NCI-H524 treated with DMSO at 0.1 percent for 48 hours (cell line): ENCODE measurements around the gene DCAF11.

Experiments used
- DNase-seq: peaks from one replicate; lab custom pipeline; 2025; lab: John Stamatoyannopoulos, UW

Gene DCAF11

DNA sequence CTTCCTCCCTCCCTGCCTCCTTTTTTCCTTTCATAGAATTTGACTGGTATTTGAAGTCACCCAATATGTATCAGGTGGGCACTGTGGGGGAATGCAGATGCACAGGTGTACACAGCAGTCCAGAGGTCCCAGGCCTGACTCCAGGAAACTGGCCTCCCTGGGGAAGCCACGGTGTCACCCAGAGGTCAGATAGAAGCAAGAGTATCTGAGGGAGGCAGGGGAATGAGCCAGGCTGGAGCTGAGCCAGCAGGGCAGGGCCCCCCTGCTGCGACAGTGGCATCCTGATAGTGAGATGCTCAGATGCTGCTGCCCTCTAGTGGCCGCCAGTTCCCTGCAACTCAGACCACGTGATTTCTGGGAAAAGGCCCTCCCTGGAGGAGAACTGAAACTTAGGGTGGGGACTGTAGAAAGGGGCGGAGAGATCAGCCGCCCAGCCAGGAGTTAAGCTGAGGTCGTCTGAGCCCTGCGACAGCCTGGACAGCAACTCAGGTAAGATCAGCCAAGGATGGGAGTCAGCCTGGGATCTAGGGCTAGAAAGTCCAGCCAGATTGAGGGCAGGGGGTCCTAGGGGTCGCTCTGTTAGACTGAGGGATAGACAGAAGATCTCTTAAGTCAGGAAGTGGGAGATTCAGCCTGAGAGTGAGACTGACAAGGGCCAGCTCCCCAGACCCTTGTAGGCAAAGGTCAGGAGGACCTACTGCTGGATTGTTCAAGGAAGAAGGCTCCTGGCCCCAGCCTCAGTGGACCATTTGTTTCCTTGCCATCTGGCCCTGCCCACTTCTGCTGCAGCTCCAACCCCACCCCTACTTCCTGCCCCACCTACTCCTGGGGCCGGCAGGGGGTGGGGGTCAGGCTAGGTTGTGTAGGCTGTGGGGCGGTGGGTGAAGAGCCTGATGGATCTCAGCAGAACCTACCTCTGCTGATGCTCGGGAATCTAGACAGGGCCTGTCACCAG lies 46.5 kb downstream of the DCAF11 start, which contains the start of gene IRF9:
Gene IRF9 (plus strand): TSS at position 416 of the 955 bp plus-strand sequence. CDS start 880 bp downstream, outside the sequence.
- peak; percentile 90 for DNase-seq

DNA sequence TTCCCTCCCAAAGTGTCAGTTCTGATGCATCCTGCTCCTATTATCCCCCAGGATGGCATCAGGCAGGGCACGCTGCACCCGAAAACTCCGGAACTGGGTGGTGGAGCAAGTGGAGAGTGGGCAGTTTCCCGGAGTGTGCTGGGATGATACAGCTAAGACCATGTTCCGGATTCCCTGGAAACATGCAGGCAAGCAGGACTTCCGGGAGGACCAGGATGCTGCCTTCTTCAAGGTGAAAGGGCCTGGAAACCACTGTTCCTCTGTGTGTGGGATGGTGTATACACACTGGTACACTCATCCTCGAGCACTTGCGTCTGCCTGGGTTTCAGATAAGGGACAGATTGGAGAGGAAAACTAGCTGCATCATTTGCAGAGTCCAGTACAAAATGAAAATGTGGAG lies 47.5 kb downstream of the DCAF11 start:
- DNase-seq, result no peak

DNA sequence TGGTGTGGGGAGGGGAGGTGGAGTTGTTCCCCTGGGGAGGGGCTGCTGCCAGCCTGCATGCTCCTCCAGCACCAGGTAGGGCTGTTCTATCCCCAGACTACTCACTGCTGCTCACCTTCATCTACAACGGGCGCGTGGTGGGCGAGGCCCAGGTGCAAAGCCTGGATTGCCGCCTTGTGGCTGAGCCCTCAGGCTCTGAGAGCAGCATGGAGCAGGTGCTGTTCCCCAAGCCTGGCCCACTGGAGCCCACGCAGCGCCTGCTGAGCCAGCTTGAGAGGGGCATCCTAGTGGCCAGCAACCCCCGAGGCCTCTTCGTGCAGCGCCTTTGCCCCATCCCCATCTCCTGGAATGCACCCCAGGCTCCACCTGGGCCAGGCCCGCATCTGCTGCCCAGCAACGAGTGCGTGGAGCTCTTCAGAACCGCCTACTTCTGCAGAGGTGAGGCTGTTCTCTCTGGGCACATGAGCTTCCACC lies 50.0 kb downstream of the DCAF11 start:
- DNase-seq, result no peak

DNA sequence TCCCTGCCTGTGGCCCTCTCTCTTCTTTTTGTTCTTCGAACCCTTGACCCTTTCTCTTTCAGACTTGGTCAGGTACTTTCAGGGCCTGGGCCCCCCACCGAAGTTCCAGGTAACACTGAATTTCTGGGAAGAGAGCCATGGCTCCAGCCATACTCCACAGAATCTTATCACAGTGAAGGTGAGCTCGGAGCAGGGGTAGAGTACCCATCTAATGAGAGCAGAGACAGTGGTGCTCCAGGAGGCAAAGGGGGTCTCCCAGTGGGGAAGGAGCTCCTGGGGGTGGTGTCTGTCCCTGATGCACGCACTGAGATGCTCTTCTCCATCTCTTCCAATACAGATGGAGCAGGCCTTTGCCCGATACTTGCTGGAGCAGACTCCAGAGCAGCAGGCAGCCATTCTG lies 51.2 kb downstream of the DCAF11 start:
- no peak for DNase-seq

DNA sequence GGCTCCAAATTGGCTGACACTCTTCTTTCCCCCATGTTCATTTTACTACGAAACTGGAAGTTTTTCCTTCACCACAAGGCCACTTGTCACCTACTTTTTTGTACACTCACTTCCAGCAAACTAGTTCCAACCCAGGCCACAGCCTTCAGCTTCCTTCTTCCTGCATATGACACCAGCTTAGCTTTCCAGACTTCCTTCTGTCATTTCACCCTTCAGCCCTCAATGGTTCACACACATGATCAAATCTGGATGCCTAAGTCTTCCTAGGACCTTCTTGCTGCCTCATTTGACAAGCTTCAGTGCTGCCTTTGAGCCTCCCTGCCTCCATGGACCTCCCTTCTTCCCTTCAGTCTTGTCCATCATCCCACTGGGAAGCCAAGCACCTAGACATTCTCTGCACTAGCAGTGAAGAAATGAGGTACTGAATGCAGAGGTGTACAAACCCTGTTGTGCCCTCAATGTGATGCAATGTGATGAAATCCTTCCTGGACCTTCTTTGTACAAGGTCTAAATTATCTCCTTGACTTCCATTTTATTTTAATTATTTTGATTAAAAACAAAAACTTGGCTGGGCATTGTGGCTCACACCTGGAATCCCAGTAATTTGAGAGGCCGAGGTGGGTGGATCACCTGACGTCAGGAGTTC lies 53.0 kb downstream of the DCAF11 start:
- DNase-seq, result no peak

DNA sequence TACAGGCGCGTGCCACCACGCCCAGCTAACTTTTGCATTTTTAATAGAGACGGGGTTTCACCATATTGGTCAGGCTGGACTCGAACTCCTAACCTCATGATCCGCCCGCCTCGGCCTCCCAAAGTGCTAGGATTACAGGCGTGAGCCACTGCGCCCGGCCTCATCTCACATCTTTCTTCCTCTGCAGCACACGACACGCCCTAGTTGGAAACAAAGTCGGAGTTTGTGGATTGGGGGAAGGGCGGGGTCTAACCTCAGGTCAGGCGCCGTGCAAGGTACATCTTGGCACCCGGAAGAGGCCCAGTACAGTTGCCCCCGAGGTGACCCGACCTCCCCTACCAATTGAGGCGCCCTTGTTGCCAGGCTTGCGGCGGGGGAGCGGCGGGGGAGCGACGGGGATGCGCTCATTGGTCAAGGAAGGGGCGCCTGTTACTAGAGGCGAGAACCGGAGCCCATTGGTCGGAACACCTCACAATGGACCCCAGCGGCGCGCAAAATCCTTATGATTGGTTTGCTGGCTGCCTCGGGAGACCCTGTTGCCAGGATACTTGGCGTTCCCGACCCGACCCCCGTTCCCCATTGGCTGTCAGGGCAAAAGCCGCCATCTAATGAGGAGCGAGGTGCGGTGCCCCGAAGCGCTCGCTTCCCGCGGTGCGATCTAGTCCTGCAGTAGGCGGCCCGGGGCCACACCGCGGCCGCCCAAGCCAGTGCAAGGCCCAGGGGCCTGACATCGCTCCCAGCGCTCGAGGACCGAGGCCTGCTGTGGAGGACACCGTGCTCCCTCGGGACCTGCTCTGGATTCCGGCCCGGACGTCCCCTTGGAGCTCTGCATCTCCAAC lies 57.1 kb downstream of the DCAF11 start, which contains the start of gene REC8:
Gene REC8 (plus strand): TSS at position 659 of the 839 bp plus-strand sequence. CDS start 473 bp downstream, outside the sequence.
- peak; percentile 100 for DNase-seq

DNA sequence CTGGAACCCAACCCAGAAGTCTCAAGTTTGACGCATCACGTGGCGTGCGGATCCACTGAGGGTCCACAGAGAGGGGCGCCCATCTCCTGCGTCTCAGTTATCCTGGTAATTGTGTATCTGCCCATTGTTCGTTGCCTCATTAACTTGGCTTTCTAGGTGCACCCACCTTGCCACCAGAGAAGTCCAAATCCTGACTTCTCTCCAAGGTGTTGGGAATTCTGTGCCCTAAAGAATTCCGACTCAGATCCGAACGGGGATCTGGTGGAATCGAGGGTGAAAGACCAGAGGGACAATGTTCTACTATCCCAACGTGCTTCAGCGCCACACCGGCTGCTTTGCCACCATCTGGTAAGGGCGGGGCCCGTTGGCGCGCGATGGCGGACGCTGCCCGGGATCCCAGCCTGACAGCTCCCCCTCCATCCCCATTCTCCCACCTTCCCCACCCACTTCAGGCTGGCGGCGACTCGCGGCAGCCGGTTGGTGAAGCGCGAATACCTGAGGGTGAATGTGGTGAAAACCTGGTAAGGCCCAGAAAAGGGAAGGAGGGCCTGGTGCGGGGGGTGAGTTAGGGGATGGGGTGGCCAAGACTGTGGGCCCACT lies 57.8 kb downstream of the DCAF11 start:
- DNase-seq, result no peak

DNA sequence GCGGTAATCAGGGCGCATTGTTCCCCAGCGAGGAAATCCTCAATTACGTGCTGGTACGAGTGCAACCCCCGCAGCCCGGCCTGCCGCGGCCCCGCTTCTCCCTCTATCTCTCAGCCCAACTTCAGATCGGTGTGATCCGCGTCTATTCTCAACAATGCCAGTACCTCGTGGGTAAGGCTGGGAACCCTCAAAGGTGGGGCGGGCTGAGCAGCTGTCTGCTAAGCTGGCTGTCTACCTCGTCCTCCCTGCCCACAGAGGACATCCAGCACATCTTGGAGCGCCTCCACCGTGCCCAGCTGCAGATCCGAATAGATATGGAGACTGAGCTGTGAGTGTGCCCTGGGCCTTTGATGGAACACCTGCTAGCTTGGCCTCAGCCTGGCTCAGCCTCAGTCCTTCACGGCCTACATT lies 58.3 kb downstream of the DCAF11 start:
- no peak for DNase-seq
